Upper lobe of left lung (tissue), 4 donors: ENCODE results near the gene SDK1.

Source experiments
- POLR2A ChIP-seq, 4 donors: fragments of 450-650 bp; IDR thresholded peaks; one replicate each; pipeline ENCODE4 v1.5.1; 2016 to 2017; ENCODE audit warnings: antibody characterized with exemption in 4 of 4, mild to moderate bottlenecking in 2 of 4
- TF ChIP-seq, protein P1 (sequence below), 6 experiments: fragments of 450-650 bp in 4 of 6; fragments of 200-600 bp in 2 of 6; sonication (generic) in 2 of 6; IDR thresholded peaks; one replicate each; pipeline ENCODE4 v1.5.1; 2016 to 2019; ENCODE audit warnings: antibody characterized with exemption in 6 of 6

DNA sequence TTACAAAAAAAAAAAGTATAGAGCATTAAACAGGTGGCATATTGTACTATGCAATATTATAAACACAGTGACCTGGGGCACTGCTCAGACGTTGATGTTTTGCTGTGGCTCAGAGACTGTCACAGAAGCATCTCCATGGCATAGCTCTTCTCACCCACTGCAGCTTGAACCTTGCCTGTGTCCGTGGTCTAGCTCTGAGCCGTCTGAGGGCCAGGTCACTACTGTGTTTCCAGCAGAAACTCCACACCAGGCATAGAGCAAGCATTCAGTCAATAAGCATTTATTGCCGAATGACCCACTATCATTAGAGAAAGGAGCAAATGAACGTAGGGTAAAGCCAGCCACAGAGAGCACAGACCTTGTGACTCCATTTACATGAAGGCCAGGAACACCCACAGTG, 937.8 kb downstream of the SDK1 start:
- no peak for TF ChIP-seq POLR2A (IDR thresholded peaks at IDR 0.05)
- TF ChIP-seq, protein P1, sequence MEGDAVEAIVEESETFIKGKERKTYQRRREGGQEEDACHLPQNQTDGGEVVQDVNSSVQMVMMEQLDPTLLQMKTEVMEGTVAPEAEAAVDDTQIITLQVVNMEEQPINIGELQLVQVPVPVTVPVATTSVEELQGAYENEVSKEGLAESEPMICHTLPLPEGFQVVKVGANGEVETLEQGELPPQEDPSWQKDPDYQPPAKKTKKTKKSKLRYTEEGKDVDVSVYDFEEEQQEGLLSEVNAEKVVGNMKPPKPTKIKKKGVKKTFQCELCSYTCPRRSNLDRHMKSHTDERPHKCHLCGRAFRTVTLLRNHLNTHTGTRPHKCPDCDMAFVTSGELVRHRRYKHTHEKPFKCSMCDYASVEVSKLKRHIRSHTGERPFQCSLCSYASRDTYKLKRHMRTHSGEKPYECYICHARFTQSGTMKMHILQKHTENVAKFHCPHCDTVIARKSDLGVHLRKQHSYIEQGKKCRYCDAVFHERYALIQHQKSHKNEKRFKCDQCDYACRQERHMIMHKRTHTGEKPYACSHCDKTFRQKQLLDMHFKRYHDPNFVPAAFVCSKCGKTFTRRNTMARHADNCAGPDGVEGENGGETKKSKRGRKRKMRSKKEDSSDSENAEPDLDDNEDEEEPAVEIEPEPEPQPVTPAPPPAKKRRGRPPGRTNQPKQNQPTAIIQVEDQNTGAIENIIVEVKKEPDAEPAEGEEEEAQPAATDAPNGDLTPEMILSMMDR (IDR thresholded peaks at IDR 0.05) = no peak
